HG02759 (cell line): ENCODE measurements around the gene METRNL.

Experiments
- ATAC-seq: cut with Tn5 transposase; IDR thresholded peaks from one replicate; pipeline ENCODE4 v1.9.1; 2021; ENCODE audit warnings: mild to moderate bottlenecking, moderate library complexity; ENCODE audit not compliant: unreplicated experiment

METRNL gene

GRCh38 chr17:83103943-83104311, 24.5 kb downstream of the METRNL start:
- ATAC-seq, result no peak

- no peak for ATAC-seq
Measured at GRCh38 chr17:83104577-83105505, 25.4 kb downstream of the METRNL start.

GRCh38 chr17:83105512-83105911, 26.1 kb downstream of the METRNL start:
- ATAC-seq, result no peak

GRCh38 chr17:83106056-83106588, 26.7 kb downstream of the METRNL start:
- no peak for ATAC-seq

GRCh38 chr17:83106913-83107655, 27.7 kb downstream of the METRNL start:
- no peak for ATAC-seq

GRCh38 chr17:83107656-83108048, 28.2 kb downstream of the METRNL start:
- no peak for ATAC-seq

- ATAC-seq, result no peak
Measured at GRCh38 chr17:83108709-83109108, 29.3 kb downstream of the METRNL start.

- no peak for ATAC-seq
Measured at GRCh38 chr17:83109386-83109785, 30.0 kb downstream of the METRNL start.

- ATAC-seq, result no peak
Measured at GRCh38 chr17:83109793-83110645, 30.6 kb downstream of the METRNL start.

GRCh38 chr17:83110735-83111134, 31.3 kb downstream of the METRNL start:
- ATAC-seq, result no peak

- no peak for ATAC-seq
Measured at GRCh38 chr17:83111516-83112282, 32.3 kb downstream of the METRNL start.

GRCh38 chr17:83113381-83113780, 34.0 kb downstream of the METRNL start:
- no peak for ATAC-seq

GRCh38 chr17:83113792-83114191, 34.4 kb downstream of the METRNL start:
- ATAC-seq, result no peak

GRCh38 chr17:83114706-83115105, 35.3 kb downstream of the METRNL start:
- ATAC-seq, result no peak

- ATAC-seq, result no peak
Measured at GRCh38 chr17:83115202-83115651, 35.8 kb downstream of the METRNL start.

- no peak for ATAC-seq
Measured at GRCh38 chr17:83115832-83116231, 36.4 kb downstream of the METRNL start.

- no peak for ATAC-seq
Measured at GRCh38 chr17:83116311-83116771, 36.9 kb downstream of the METRNL start.

GRCh38 chr17:83116783-83117555, 37.6 kb downstream of the METRNL start:
- ATAC-seq, result no peak

GRCh38 chr17:83117583-83117982, 38.2 kb downstream of the METRNL start:
- ATAC-seq, result no peak
